Pancreas (tissue), 10 donors: ENCODE results near the gene CAMK1D. TPM values are rescaled to one million over a fixed set of nuclear protein-coding genes. Genes with fewer than 3 reads are reported as not detected.

Experiments used
- ATAC-seq, 4 donors: fragments of 200-7000 bp; cut with Tn5 transposase; one replicate each; pipeline versions ENCODE4 v1.8.0 to v1.9.1; 2020; ENCODE audit warnings: mild to moderate bottlenecking in 4 of 4, moderate library complexity in 4 of 4
- DNase-seq, 6 donors: peaks; one replicate each; pipeline ENCODE4 v3.0.0-alpha.2; 2020
- FAIRE-seq: peaks from 2 replicates; lab custom pipeline; 2012; peaks lifted over from hg19 to GRCh38; lab: Jason Lieb, UNC
- H3K27ac ChIP-seq, 4 donors: fragments of 200-600 bp; sonication (generic); 1 replicate in 3 of 4; 2 replicates in 1 of 4; pipeline versions ENCODE4 v1.5.0 to v1.8.0; 2020
- H3K27me3 ChIP-seq, 4 donors: fragments of 200-600 bp; one replicate each; pipeline ENCODE4 v1.8.0; 2021
- H3K36me3 ChIP-seq, 3 donors: fragments of 200-600 bp; sonication (generic) in 1 of 3; one replicate each; pipeline versions ENCODE4 v1.5.0 to v1.8.0; 2020 to 2021
- H3K4me1 ChIP-seq, 3 donors: fragments of 200-600 bp; one replicate each; pipeline ENCODE4 v1.8.0; 2021
- H3K4me3 ChIP-seq, 4 donors: fragments of 200-600 bp; sonication (generic) in 2 of 4; one replicate each; pipeline versions ENCODE4 v1.5.0 to v1.8.0; 2020 to 2021
- H3K9me3 ChIP-seq, 4 donors: fragments of 200-600 bp; one replicate each; pipeline ENCODE4 v1.8.0; 2021
- CTCF ChIP-seq, 4 donors: fragments of 200-600 bp; sonication (generic) in 3 of 4; IDR thresholded peaks; one replicate each; pipeline versions ENCODE4 v1.5.0 to v1.8.0; 2021; ENCODE audit warnings: antibody characterized with exemption in 4 of 4
- WGBS, 2 donors: extraction: QIAGEN DNeasy Blood & Tissue Kit; methylation state at CpG; one replicate each; pipeline ENCODE4 v1.1.7; 2013; 5-methylcytosine and 5-hydroxymethylcytosine counted together
- intact Hi-C, 3 donors: fragments of 100-400 bp; cut with DNase I; formaldehyde crosslinking; loops; one replicate each; pipeline versions ENCODE4 v1.11.1 to v1.14.2; 2022
- polyA plus RNA-seq, 2 donors: library from polyadenylated mRNA; stranded (reverse); fragments of 200-250 nt; gene quantifications; one replicate each; pipeline ENCODE4 v1.2.3, GENCODE V29; 2013
- total RNA-seq, 6 donors: library from RNA; stranded (reverse); fragmentation: NEBNext Ultra II Directional in 4 of 6; extraction: Animal tissue kit (Norgen Biotek cat#: 25700) in 4 of 6; gene quantifications; one replicate each; pipeline versions ENCODE4 v1.2.1 to v1.2.4, GENCODE V29; 2021 to 2023
- donor health status: healthy with polysubstance abuse.
- donor health status: DM: no; HTN: no; CAD: no; lungs with moderate emphysema.
- donor health status: DM: no; HTN: no; CAD: no.
- donor health status: control.
- donor health status: control.
- donor health status: Bipolar disorder and iron deficiency.
- donor health status: DM: yes; HTN: yes; CAD: no.
- donor health status: DM: no; HTN: no; CAD: no.
- donor health status: DM: no; HTN: no; CAD: no.
- donor health status: DM: yes; HTN: yes; CAD: no.

CAMK1D gene
- total and polyA plus RNA-seq, 8 donors = 2.9 to 30.1 (median 22.7) TPM

GRCh38 chr10:12367272-12367671 is 17.9 kb downstream of the CAMK1D start:
- FAIRE-seq = no peak
- TF ChIP-seq CTCF (IDR thresholded peaks at IDR 0.05) = no peak
- WGBS, 2 donors = 92 to 94% methylated on average over 4 of the region's 4 CpGs
- intact Hi-C loops = no loop called here
- Histone ChIP-seq H3K9me3 (no peaks in the 10 kb centered on the region), H3K4me1 (peaks cover 0 to 7% (median 5%) of the 10 kb centered on the region in 3 donors), H3K27ac (no peak overlapping the region), H3K4me3 (no peak overlapping the region), H3K36me3 (no peaks in the 10 kb centered on the region), H3K27me3 (no peaks in the 10 kb centered on the region)
- DNase-seq = no peak
- ATAC-seq = no peak

- H3K9me3 ChIP-seq = no peaks in the 10 kb centered on the region
- no peak for DNase-seq
- no peak overlapping the region for H3K4me3 ChIP-seq
- ATAC-seq = no peak
- no peaks in the 10 kb centered on the region for H3K27me3 ChIP-seq
- no peak for FAIRE-seq
- H3K4me1 ChIP-seq = peaks cover 0 to 7% (median 5%) of the 10 kb centered on the region in 3 donors
- TF ChIP-seq CTCF (IDR thresholded peaks at IDR 0.05) = no peak
- WGBS, 2 donors = 94 to 96% methylated on average over 8 of the region's 8 CpGs
- intact Hi-C loops = no loop called here
- H3K27ac ChIP-seq = no peak overlapping the region
- H3K36me3 ChIP-seq = no peaks in the 10 kb centered on the region
These were observed 20.6 kb downstream of the CAMK1D start for GRCh38 chr10:12369982-12370381.

- no peaks in the 10 kb centered on the region for H3K9me3 ChIP-seq
- H3K36me3 ChIP-seq = no peaks in the 10 kb centered on the region
- H3K27ac ChIP-seq = no peak overlapping the region
- H3K4me1 ChIP-seq = peaks cover 0 to 8% (median 0%) of the 10 kb centered on the region in 3 donors
- no peak for ATAC-seq
- 88 to 90% methylated on average over 10 of the region's 10 CpGs for WGBS, 2 donors
- no peak for FAIRE-seq
- no peak for TF ChIP-seq CTCF (IDR thresholded peaks at IDR 0.05)
- H3K4me3 ChIP-seq = no peak overlapping the region
- DNase-seq = no peak
- intact Hi-C loops = no loop called here
- H3K27me3 ChIP-seq = no peaks in the 10 kb centered on the region
These were observed 23.5 kb downstream of the CAMK1D start for GRCh38 chr10:12372846-12373245.

- FAIRE-seq = no peak
- no peak for ATAC-seq
- no peaks in the 10 kb centered on the region for H3K9me3 ChIP-seq
- no peak overlapping the region for H3K4me3 ChIP-seq
- no peak for DNase-seq
- 82 to 83% methylated on average over 11 of the region's 11 CpGs for WGBS, 2 donors
- H3K27me3 ChIP-seq = no peaks in the 10 kb centered on the region
- no peak for TF ChIP-seq CTCF (IDR thresholded peaks at IDR 0.05)
- peaks cover 0 to 8% (median 0%) of the 10 kb centered on the region in 3 donors for H3K4me1 ChIP-seq
- no peak overlapping the region for H3K27ac ChIP-seq
- intact Hi-C loops = no loop called here
- H3K36me3 ChIP-seq = no peaks in the 10 kb centered on the region
These were observed 25.7 kb downstream of the CAMK1D start for GRCh38 chr10:12375076-12375504.

GRCh38 chr10:12376211-12376610 is 26.9 kb downstream of the CAMK1D start:
- intact Hi-C loops = no loop called here
- no peak for ATAC-seq
- no peak for FAIRE-seq

More at GRCh38 chr10:12376211-12376610, 26.9 kb downstream of the CAMK1D start:
- TF ChIP-seq CTCF (IDR thresholded peaks at IDR 0.05) = no peak
- peaks cover 0 to 8% (median 0%) of the 10 kb centered on the region in 3 donors for H3K4me1 ChIP-seq
- DNase-seq = no peak
- H3K27me3 ChIP-seq = no peaks in the 10 kb centered on the region
- H3K9me3 ChIP-seq = no peaks in the 10 kb centered on the region
- H3K4me3 ChIP-seq = no peak overlapping the region
- H3K27ac ChIP-seq = no peak overlapping the region
- 94% methylated on average over 12 of the region's 12 CpGs for WGBS, 2 donors
- no peaks in the 10 kb centered on the region for H3K36me3 ChIP-seq
